A549 (cell line): ENCODE data around the gene SMIM44.

Experiments used
- ATOH8 ChIP-seq: fragments of 250-450 bp; sonication (Bioruptor Pico); IDR thresholded peaks from 2 replicates; pipeline ENCODE4 v1.5.0; 2020; ENCODE audit warnings: low read depth, mild to moderate bottlenecking, moderate library complexity
- BHLHE40 ChIP-seq: IDR thresholded peaks from 2 replicates; pipeline ENCODE4 v1.6.1; 2012; ENCODE audit warnings: low read depth, low read length, inconsistent platforms
- JUNB ChIP-seq: fragments of >200 bp; sonication (Bioruptor Twin); formaldehyde crosslinking; IDR thresholded peaks from 2 replicates; pipeline ENCODE4 v1.6.1; 2016
- POLR2A ChIP-seq: IDR thresholded peaks from 2 replicates; pipeline ENCODE4 v1.6.1; 2012; ENCODE audit warnings: mild to moderate bottlenecking, low read length
- RAD21 ChIP-seq, 2 experiments: fragments of >200 bp in 1 of 2; sonication (Bioruptor Twin) in 1 of 2; formaldehyde crosslinking in 1 of 2; IDR thresholded peaks in 1 of 2; conservative IDR thresholded peaks in 1 of 2; 2 replicates in 1 of 2; 3 replicates in 1 of 2; pipeline ENCODE4 v1.6.1; 2012 to 2018; ENCODE audit warnings: inconsistent platforms in 1 of 2
- SMC3 ChIP-seq: fragments of >200 bp; sonication (Bioruptor Twin); formaldehyde crosslinking; IDR thresholded peaks from 3 replicates; pipeline ENCODE4 v1.6.1; 2018; ENCODE audit warnings: inconsistent platforms
- TF ChIP-seq, protein P1 (sequence below): fragments of >200 bp; sonication (Bioruptor Twin); formaldehyde crosslinking; IDR thresholded peaks from 3 replicates; pipeline ENCODE4 v1.5.1; 2016

- no peak for TF ChIP-seq POLR2A
- TF ChIP-seq ATOH8, result no peak
- TF ChIP-seq BHLHE40, result no peak
- no peak for TF ChIP-seq JUNB
- no peak for TF ChIP-seq RAD21 (conservative IDR thresholded peaks at IDR 0.05 in 1 of 2, IDR thresholded peaks at IDR 0.05 in 1 of 2)
- TF ChIP-seq, protein P1, sequence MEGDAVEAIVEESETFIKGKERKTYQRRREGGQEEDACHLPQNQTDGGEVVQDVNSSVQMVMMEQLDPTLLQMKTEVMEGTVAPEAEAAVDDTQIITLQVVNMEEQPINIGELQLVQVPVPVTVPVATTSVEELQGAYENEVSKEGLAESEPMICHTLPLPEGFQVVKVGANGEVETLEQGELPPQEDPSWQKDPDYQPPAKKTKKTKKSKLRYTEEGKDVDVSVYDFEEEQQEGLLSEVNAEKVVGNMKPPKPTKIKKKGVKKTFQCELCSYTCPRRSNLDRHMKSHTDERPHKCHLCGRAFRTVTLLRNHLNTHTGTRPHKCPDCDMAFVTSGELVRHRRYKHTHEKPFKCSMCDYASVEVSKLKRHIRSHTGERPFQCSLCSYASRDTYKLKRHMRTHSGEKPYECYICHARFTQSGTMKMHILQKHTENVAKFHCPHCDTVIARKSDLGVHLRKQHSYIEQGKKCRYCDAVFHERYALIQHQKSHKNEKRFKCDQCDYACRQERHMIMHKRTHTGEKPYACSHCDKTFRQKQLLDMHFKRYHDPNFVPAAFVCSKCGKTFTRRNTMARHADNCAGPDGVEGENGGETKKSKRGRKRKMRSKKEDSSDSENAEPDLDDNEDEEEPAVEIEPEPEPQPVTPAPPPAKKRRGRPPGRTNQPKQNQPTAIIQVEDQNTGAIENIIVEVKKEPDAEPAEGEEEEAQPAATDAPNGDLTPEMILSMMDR, result no peak
- no peak for TF ChIP-seq SMC3
These were observed 23.2 kb downstream of the SMIM44 start for GRCh38 chr19:3459965-3460582.
